Prostate gland (tissue), 2 donors: ENCODE measurements around the gene FMNL3. TPM values are rescaled to one million over a fixed set of nuclear protein-coding genes. Genes with fewer than 3 reads are reported as not detected.

Source experiments
- DNase-seq: peaks from one replicate; pipeline ENCODE4 v3.0.0-alpha.2; 2019; ENCODE audit warnings: low spot score
- H3K27ac ChIP-seq, 2 donors: fragments of 200-600 bp; sonication (generic); 2 replicates each; pipeline ENCODE4 v1.5.1; 2017 to 2019
- H3K27me3 ChIP-seq: fragments of 200-600 bp; sonication (generic); replicated peaks from 2 replicates; pipeline ENCODE4 v1.5.1; 2019; ENCODE audit not compliant: insufficient read depth
- H3K36me3 ChIP-seq, 2 donors: fragments of 200-600 bp; sonication (generic); 1 replicate in 1 of 2; 2 replicates in 1 of 2; pipeline versions ENCODE4 v1.5.1 to v1.8.1; 2017 to 2019
- H3K4me1 ChIP-seq: fragments of 200-600 bp; sonication (generic); replicated peaks from 2 replicates; pipeline ENCODE4 v1.5.1; 2019
- H3K4me3 ChIP-seq, 2 donors: fragments of 200-600 bp; sonication (generic); 2 replicates each; pipeline ENCODE4 v1.5.1; 2017 to 2019
- H3K9me3 ChIP-seq: fragments of 200-600 bp; sonication (generic); 2 replicates; pipeline ENCODE4 v1.5.1; 2017
- POLR2A ChIP-seq: fragments of 450-650 bp; IDR thresholded peaks from one replicate; pipeline ENCODE4 v1.6.1; 2016; ENCODE audit warnings: antibody characterized with exemption, mild to moderate bottlenecking
- POLR2AphosphoS5 ChIP-seq: sonication (generic); formaldehyde crosslinking; IDR thresholded peaks from one replicate; pipeline ENCODE4 v1.6.1; 2017; ENCODE audit warnings: antibody characterized with exemption
- WGBS: methylation state at CpG from one replicate; pipeline ENCODE4 v1.1.5; 2018; 5-methylcytosine and 5-hydroxymethylcytosine counted together
- intact Hi-C: fragments of 100-400 bp; cut with DNase I; formaldehyde crosslinking; loops from one replicate; pipeline ENCODE4 v1.14.2; 2022
- total RNA-seq, 2 donors: library from RNA; depleted of rRNA; stranded (reverse); fragments of >200 nt; gene quantifications; one replicate each; pipeline ENCODE4 v1.1.0, GENCODE V29; 2016
- TF ChIP-seq, protein P1 (sequence below), 4 experiments: fragments of 200-600 bp in 2 of 4; fragments of 450-650 bp in 2 of 4; sonication (generic) in 2 of 4; IDR thresholded peaks; 1 replicate in 3 of 4; 2 replicates in 1 of 4; pipeline ENCODE4 v1.5.1; 2016 to 2019; ENCODE audit warnings: antibody characterized with exemption in 4 of 4, mild to moderate bottlenecking in 2 of 4, moderate library complexity in 2 of 4

The FMNL3 gene
- total RNA-seq, 2 donors from 2014 or later: 4.5 to 52.9 TPM

- no peak for DNase-seq
- WGBS: 93% methylated on average over 13 of the region's 13 CpGs
- H3K9me3 ChIP-seq: no peaks in the 10 kb centered on the region
- H3K36me3 ChIP-seq: no peaks in the 10 kb centered on the region
- intact Hi-C loops: no loop called here
- H3K27me3 ChIP-seq: no peaks in the 10 kb centered on the region
- TF ChIP-seq, protein P1, sequence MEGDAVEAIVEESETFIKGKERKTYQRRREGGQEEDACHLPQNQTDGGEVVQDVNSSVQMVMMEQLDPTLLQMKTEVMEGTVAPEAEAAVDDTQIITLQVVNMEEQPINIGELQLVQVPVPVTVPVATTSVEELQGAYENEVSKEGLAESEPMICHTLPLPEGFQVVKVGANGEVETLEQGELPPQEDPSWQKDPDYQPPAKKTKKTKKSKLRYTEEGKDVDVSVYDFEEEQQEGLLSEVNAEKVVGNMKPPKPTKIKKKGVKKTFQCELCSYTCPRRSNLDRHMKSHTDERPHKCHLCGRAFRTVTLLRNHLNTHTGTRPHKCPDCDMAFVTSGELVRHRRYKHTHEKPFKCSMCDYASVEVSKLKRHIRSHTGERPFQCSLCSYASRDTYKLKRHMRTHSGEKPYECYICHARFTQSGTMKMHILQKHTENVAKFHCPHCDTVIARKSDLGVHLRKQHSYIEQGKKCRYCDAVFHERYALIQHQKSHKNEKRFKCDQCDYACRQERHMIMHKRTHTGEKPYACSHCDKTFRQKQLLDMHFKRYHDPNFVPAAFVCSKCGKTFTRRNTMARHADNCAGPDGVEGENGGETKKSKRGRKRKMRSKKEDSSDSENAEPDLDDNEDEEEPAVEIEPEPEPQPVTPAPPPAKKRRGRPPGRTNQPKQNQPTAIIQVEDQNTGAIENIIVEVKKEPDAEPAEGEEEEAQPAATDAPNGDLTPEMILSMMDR (IDR thresholded peaks at IDR 0.05): no peak
- no peak for TF ChIP-seq POLR2A
- TF ChIP-seq POLR2AphosphoS5: no peak
- no peak overlapping the region for H3K4me3 ChIP-seq
- H3K27ac ChIP-seq: no peak overlapping the region
- no peaks in the 10 kb centered on the region for H3K4me1 ChIP-seq
These were observed 48.9 kb downstream of the FMNL3 start for GRCh38 chr12:49658276-49658675.

DNA sequence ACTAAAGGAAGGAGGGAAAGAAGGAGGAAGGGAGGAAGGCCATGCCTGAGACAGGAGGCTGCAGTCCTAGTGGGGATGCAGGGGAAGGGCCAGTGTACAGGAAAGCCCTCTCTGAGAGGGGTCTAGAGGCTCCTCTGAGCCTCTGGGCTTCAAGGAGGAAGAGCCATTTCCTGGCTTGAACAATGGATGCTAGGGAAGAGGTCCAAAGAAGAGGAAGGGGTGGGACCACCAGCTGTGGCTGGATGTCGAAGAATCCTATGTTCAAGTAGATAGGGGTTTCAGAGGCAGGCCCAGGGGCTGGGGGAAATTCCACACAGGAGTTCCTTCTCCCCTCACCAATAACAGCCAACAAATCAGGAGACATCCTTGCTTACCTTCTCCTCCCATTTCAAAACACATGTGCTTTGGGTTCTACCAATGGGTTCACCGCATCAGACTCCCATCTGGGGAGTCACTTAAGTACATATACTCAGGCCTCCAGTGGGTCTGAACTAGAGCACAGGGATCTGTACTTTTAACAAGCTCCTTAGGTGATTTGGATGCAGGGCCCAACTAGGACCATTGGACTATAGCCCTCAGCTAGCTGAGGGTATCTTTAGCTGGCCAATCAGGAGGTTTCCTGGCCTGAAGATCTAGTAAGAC is 51.5 kb downstream of the FMNL3 start:
- Histone ChIP-seq H3K36me3 (no peaks in the 10 kb centered on the region), H3K4me1 (no peaks in the 10 kb centered on the region), H3K4me3 (no peak overlapping the region), H3K27ac (no peak overlapping the region), H3K9me3 (no peaks in the 10 kb centered on the region), H3K27me3 (no peaks in the 10 kb centered on the region)
- no peak for DNase-seq
- TF ChIP-seq POLR2A (no peak), POLR2AphosphoS5 (no peak)
- TF ChIP-seq, protein P1 (IDR thresholded peaks at IDR 0.05): no peak
- WGBS: 83% methylated on average over 2 of the region's 2 CpGs
- intact Hi-C loops: no loop called here

- H3K36me3 ChIP-seq: no peaks in the 10 kb centered on the region
- DNase-seq: no peak
- 86% methylated on average over 5 of the region's 5 CpGs for WGBS
These were observed 52.5 kb downstream of the FMNL3 start for GRCh38 chr12:49654715-49655114.

GRCh38 chr12:49652921-49653520 is 54.2 kb downstream of the FMNL3 start:
- no peaks in the 10 kb centered on the region for H3K36me3 ChIP-seq
- no peaks in the 10 kb centered on the region for H3K4me1 ChIP-seq
- H3K27ac ChIP-seq: no peak overlapping the region
- TF ChIP-seq POLR2AphosphoS5: no peak
- TF ChIP-seq, protein P1 (IDR thresholded peaks at IDR 0.05): no peak
- no peak for TF ChIP-seq POLR2A
- H3K27me3 ChIP-seq: no peaks in the 10 kb centered on the region
- 90% methylated on average over 4 of the region's 4 CpGs for WGBS
- intact Hi-C loops: no loop called here
- DNase-seq: no peak
- no peak overlapping the region for H3K4me3 ChIP-seq
- no peaks in the 10 kb centered on the region for H3K9me3 ChIP-seq

More at GRCh38 chr12:49654715-49655114, 52.5 kb downstream of the FMNL3 start:
- Histone ChIP-seq H3K9me3 (no peaks in the 10 kb centered on the region), H3K4me1 (no peaks in the 10 kb centered on the region), H3K27ac (no peak overlapping the region), H3K27me3 (no peaks in the 10 kb centered on the region), H3K4me3 (no peak overlapping the region)
- TF ChIP-seq, protein P1 (IDR thresholded peaks at IDR 0.05): no peak
- no peak for TF ChIP-seq POLR2AphosphoS5
- no peak for TF ChIP-seq POLR2A
- intact Hi-C loops: no loop called here

- TF ChIP-seq POLR2AphosphoS5 (no peak), POLR2A (no peak)
- TF ChIP-seq, protein P1 (IDR thresholded peaks at IDR 0.05): no peak
These were observed 55.4 kb downstream of the FMNL3 start for GRCh38 chr12:49651855-49652254.

More at GRCh38 chr12:49651855-49652254, 55.4 kb downstream of the FMNL3 start:
- no peak for DNase-seq
- intact Hi-C loops: no loop called here
- H3K9me3 ChIP-seq: no peaks in the 10 kb centered on the region
- H3K27ac ChIP-seq: no peak overlapping the region
- H3K27me3 ChIP-seq: no peaks in the 10 kb centered on the region
- no peaks in the 10 kb centered on the region for H3K36me3 ChIP-seq
- 70% methylated on average over 8 of the region's 8 CpGs for WGBS
- no peak overlapping the region for H3K4me3 ChIP-seq
- no peaks in the 10 kb centered on the region for H3K4me1 ChIP-seq
